GM19239 (cell line): Measurements from ENCODE around the gene COASY.
"Not testable (repeated sequence)": the region's sequence is repeated elsewhere in the genome, so short reads cannot be mapped to it uniquely, and the experiment has no call there.

Experiments
- DNase-seq: peaks from one replicate; pipeline ENCODE4 v3.0.0; 2011; ENCODE audit warnings: low spot score; ENCODE audit not compliant: insufficient read length
- FAIRE-seq: peaks from 2 replicates; lab custom pipeline; 2011; peaks lifted over from hg19 to GRCh38; lab: Jason Lieb, UNC

Gene COASY

GRCh38 chr17:42548993-42549755, 12.8 kb upstream of the COASY start:
- DNase-seq (no peak), FAIRE-seq (no peak)

- DNase-seq, FAIRE-seq: not testable (repeated sequence)
Measured at GRCh38 chr17:42552736-42553135, 9.2 kb upstream of the COASY start, which contains the start of gene HSD17B1. Gene HSD17B1 (plus strand): TSS chr17:42552923. CDS start chr17:42552934, 11 bp downstream.

- no peak for FAIRE-seq
Measured at GRCh38 chr17:42553161-42553818, 8.7 kb upstream of the COASY start.

GRCh38 chr17:42553866-42554249, 8.1 kb upstream of the COASY start:
- DNase-seq: no peak
- no peak for FAIRE-seq

More at GRCh38 chr17:42553161-42553818, 8.7 kb upstream of the COASY start:
- DNase-seq: no peak

GRCh38 chr17:42554250-42555121, 7.5 kb upstream of the COASY start:
- FAIRE-seq (peak; percentile 83), DNase-seq (peak; percentile 87)

GRCh38 chr17:42555122-42555622, 6.8 kb upstream of the COASY start:
- no peak for DNase-seq
- FAIRE-seq: no peak

- not testable (repeated sequence) for DNase-seq
- FAIRE-seq: peak; percentile 39
Measured at GRCh38 chr17:42555961-42556617, 5.9 kb upstream of the COASY start.

- FAIRE-seq: no peak
- DNase-seq: no peak
Measured at GRCh38 chr17:42559075-42559474, 2.9 kb upstream of the COASY start.

GRCh38 chr17:42560246-42560645, 1.7 kb upstream of the COASY start:
- no peak for FAIRE-seq
- DNase-seq: no peak

GRCh38 chr17:42562388-42563142, 617 bp downstream of the COASY start:
- DNase-seq (no peak), FAIRE-seq (no peak)

- DNase-seq (no peak), FAIRE-seq (no peak)
Measured at GRCh38 chr17:42563143-42563509, 1.2 kb downstream of the COASY start.

- FAIRE-seq (no peak), DNase-seq (no peak)
Measured at GRCh38 chr17:42563543-42563942, 1.6 kb downstream of the COASY start.

GRCh38 chr17:42563950-42564349, 2.0 kb downstream of the COASY start:
- DNase-seq: no peak
- no peak for FAIRE-seq

GRCh38 chr17:42564815-42565522, 3.0 kb downstream of the COASY start:
- DNase-seq (no peak), FAIRE-seq (no peak)

- FAIRE-seq: no peak
- no peak for DNase-seq
Measured at GRCh38 chr17:42565523-42566214, 3.7 kb downstream of the COASY start.

GRCh38 chr17:42566215-42566882, 4.4 kb downstream of the COASY start:
- no peak for DNase-seq
- FAIRE-seq: no peak

- peak; percentile 80 for FAIRE-seq
- DNase-seq: peak; percentile 98
Measured at GRCh38 chr17:42566883-42567573, 5.1 kb downstream of the COASY start, which contains the start of gene MLX. Gene MLX (plus strand): TSS chr17:42567100. CDS start chr17:42567125, 25 bp downstream.
